Measurements from ENCODE around the gene WDR91.

GRCh38 chr7:135158874-135159273 lies 52.5 kb downstream of the WDR91 start:
- TF ChIP-seq CTCF (IDR thresholded peaks at IDR 0.05; ENCODE audit: low read length) (no peak), EZH2 (IDR thresholded peaks at IDR 0.05; ENCODE audit: borderline replicate concordance, low read length) (no peak)

All from OCI-LY1 (cell line).